PC-3 (cell line): ENCODE results near the gene OR5P2.

ENCODE experiments used
- EZH2 ChIP-seq: fragments of 300-600 bp; sonication (generic); IDR thresholded peaks from one replicate; pipeline ENCODE4 v1.6.1; 2017; ENCODE audit warnings: antibody characterized with exemption, mild to moderate bottlenecking, low read length; ENCODE audit not compliant: unreplicated experiment
- EZH2phosphoT487 ChIP-seq: fragments of 300-600 bp; sonication (generic); IDR thresholded peaks from 2 replicates; pipeline ENCODE4 v1.6.1; 2018; ENCODE audit warnings: mild to moderate bottlenecking, antibody characterized with exemption, low read length, borderline replicate concordance
- TF ChIP-seq, protein P1 (sequence below): fragments of 300-600 bp; sonication (generic); conservative IDR thresholded peaks from 2 replicates; pipeline ENCODE4 v1.5.1; 2017; ENCODE audit warnings: antibody characterized with exemption, low read depth, mild to moderate bottlenecking, low read length

DNA sequence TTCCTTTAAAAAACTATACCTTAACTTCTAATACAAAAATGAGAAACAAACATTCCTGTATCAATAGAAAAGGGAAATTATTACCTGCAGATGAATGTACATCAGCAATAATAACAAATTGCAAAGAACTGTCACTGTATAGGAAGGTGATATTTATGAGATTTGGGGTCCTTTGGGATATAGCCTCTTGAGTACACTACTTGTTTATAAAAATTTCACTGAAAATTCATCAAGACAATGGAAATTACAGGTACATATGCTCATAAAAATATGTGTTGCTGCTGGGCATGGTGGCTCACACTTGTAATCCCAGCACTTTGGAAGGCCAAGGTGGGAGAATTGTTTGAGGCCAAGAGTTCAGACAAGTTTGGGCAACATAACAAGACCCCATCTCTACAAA lies 34.0 kb upstream of the OR5P2 start, which contains the start of gene OR5P3:
- TF ChIP-seq, protein P1, sequence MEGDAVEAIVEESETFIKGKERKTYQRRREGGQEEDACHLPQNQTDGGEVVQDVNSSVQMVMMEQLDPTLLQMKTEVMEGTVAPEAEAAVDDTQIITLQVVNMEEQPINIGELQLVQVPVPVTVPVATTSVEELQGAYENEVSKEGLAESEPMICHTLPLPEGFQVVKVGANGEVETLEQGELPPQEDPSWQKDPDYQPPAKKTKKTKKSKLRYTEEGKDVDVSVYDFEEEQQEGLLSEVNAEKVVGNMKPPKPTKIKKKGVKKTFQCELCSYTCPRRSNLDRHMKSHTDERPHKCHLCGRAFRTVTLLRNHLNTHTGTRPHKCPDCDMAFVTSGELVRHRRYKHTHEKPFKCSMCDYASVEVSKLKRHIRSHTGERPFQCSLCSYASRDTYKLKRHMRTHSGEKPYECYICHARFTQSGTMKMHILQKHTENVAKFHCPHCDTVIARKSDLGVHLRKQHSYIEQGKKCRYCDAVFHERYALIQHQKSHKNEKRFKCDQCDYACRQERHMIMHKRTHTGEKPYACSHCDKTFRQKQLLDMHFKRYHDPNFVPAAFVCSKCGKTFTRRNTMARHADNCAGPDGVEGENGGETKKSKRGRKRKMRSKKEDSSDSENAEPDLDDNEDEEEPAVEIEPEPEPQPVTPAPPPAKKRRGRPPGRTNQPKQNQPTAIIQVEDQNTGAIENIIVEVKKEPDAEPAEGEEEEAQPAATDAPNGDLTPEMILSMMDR: no peak
- no peak for TF ChIP-seq EZH2
- TF ChIP-seq EZH2phosphoT487: no peak
